Heart left ventricle (tissue), 16 donors: Measurements from ENCODE around the gene KLK7. TPM values are rescaled to one million over a fixed set of nuclear protein-coding genes. Genes with fewer than 3 reads are reported as not detected.
"Not testable (repeated sequence)": the region's sequence is repeated elsewhere in the genome, so short reads cannot be mapped to it uniquely, and the experiment has no call there.

Experiments
- ATAC-seq, 4 donors: fragments of 200-7000 bp; cut with Tn5 transposase; one replicate each; pipeline ENCODE4 v1.9.1; 2020 to 2022; ENCODE audit warnings: moderate library complexity in 4 of 4, mild to moderate bottlenecking in 3 of 4, moderate number of reproducible peaks in 1 of 4
- DNase-seq, 5 donors: peaks; one replicate each; pipeline ENCODE4 v3.0.0-alpha.2; 2020
- H3K27ac ChIP-seq, 12 donors: fragments of 200-600 bp; sonication (generic) in 4 of 12; one replicate each; pipeline versions ENCODE4 v1.5.0 to v1.8.0; 2016 to 2022; ENCODE audit warnings: mild to moderate bottlenecking in 2 of 12
- H3K27me3 ChIP-seq, 9 donors: fragments of 200-600 bp; sonication (generic) in 2 of 9; one replicate each; pipeline versions ENCODE4 v1.5.1 to v1.8.0; 2016 to 2022; ENCODE audit warnings: mild to moderate bottlenecking in 3 of 9
- H3K36me3 ChIP-seq, 9 donors: fragments of 200-600 bp; sonication (generic) in 2 of 9; one replicate each; pipeline versions ENCODE4 v1.5.0 to v1.8.0; 2018 to 2022; ENCODE audit warnings: mild to moderate bottlenecking in 2 of 9
- H3K4me1 ChIP-seq, 12 donors: fragments of 200-600 bp; sonication (generic) in 4 of 12; one replicate each; pipeline versions ENCODE4 v1.5.0 to v1.8.0; 2016 to 2022; ENCODE audit warnings: mild to moderate bottlenecking in 3 of 12
- H3K4me3 ChIP-seq, 12 donors: fragments of 200-600 bp; sonication (generic) in 4 of 12; one replicate each; pipeline versions ENCODE4 v1.5.0 to v1.8.0; 2017 to 2022; ENCODE audit warnings: mild to moderate bottlenecking in 9 of 12, moderate library complexity in 4 of 12
- H3K9me3 ChIP-seq, 12 donors: fragments of 200-600 bp; sonication (generic) in 4 of 12; one replicate each; pipeline versions ENCODE4 v1.5.0 to v1.8.0; 2016 to 2022; ENCODE audit warnings: mild to moderate bottlenecking in 1 of 12
- CTCF ChIP-seq, 12 donors: fragments of 200-600 bp; sonication (generic) in 4 of 12; IDR thresholded peaks; one replicate each; pipeline versions ENCODE4 v1.5.0 to v1.8.0; 2018 to 2022; ENCODE audit warnings: antibody characterized with exemption in 12 of 12, mild to moderate bottlenecking in 5 of 12
- POLR2A ChIP-seq, 2 donors: fragments of 450-650 bp; IDR thresholded peaks; one replicate each; pipeline ENCODE4 v1.6.1; 2017; ENCODE audit warnings: antibody characterized with exemption in 2 of 2, mild to moderate bottlenecking in 2 of 2, moderate library complexity in 2 of 2
- WGBS, 4 donors: extraction: QIAGEN DNeasy Blood & Tissue Kit in 2 of 4; methylation state at CpG; one replicate each; pipeline versions ENCODE4 v1.1.5 to v1.1.7; 2013 to 2018; 5-methylcytosine and 5-hydroxymethylcytosine counted together
- intact Hi-C, 10 donors: fragments of 100-400 bp; cut with DNase I; formaldehyde crosslinking; loops; one replicate each; pipeline versions ENCODE4 v1.11.1 to v1.14.2; 2022
- polyA plus RNA-seq, 2 donors: library from polyadenylated mRNA; stranded (reverse); fragments of 200-250 nt; gene quantifications; one replicate each; pipeline ENCODE4 v1.2.3, GENCODE V29; 2013
- total RNA-seq, 9 donors: library from RNA; depleted of rRNA in 2 of 9; stranded (reverse); fragments of >200 nt in 2 of 9; fragmentation: NEBNext Ultra II Directional in 3 of 9; extraction: Animal tissue kit (Norgen Biotek cat#: 25700) in 3 of 9; gene quantifications; one replicate each; pipeline versions ENCODE4 v1.1.0 to v1.2.4, GENCODE V29; 2016 to 2023
- donor health status: ischemic (EF 13 %, LVEDD 7.1; RV severe dilation, severe dysfunction).
- donor health status: healthy with polysubstance abuse.
- donor health status: DM: no; HTN: yes; CAD: no.
- donor health status: DM: no; HTN: no; CAD: no.
- donor health status: ischemic (EF 25% LVEDD 6.9; RV normal size, moderate dysfunction).
- donor health status: ischemic (EF 25% LVEDD 5.7; RV mildly dilated, moderate dysfunction).
- donor health status: healthy.
- donor health status: DM: yes; HTN: yes; CAD: no.
- donor health status: ischemic (EF 35%, LVEDD 5.7; RV mildly dilated, moderate dysfunction).
- donor health status: nonischemic (EF 11% LVEDD 7.7; RV severe dilation, severe dysfunction).
- donor health status: DM: yes; HTN: yes; CAD: no.
- donor health status: PGD.
- donor health status: ischemic (EF 29% LVEDD 5.4; RV normal size, mild dysfunction).
- donor health status: nonischemic (EF 23%, LVEDD 6.1; RV moderate dilation, normal function).

The KLK7 gene
- total and polyA plus RNA-seq, 11 donors = 4.1 TPM; not detected in 10

- Histone ChIP-seq H3K27me3 (peaks cover 0 to 34% (median 5%) of the 10 kb centered on the region in 9 donors), H3K9me3 (no peaks in the 10 kb centered on the region), H3K4me3 (no peak overlapping the region), H3K27ac (no peak overlapping the region), H3K36me3 (no peaks in the 10 kb centered on the region), H3K4me1 (no peaks in the 10 kb centered on the region)
- DNase-seq = no peak
- WGBS, 4 donors = 12 to 19% (median 14%) methylated on average over 8 of the region's 8 CpGs
- no peak for ATAC-seq
- intact Hi-C loops = no loop called here
- TF ChIP-seq CTCF (IDR thresholded peaks at IDR 0.05) (no peak), POLR2A (IDR thresholded peaks at IDR 0.05) (no peak)
These were observed 8.0 kb downstream of the KLK7 start for GRCh38 chr19:50975766-50976165.

- Histone ChIP-seq H3K27ac (no peak overlapping the region), H3K4me3 (no peak overlapping the region), H3K36me3 (no peaks in the 10 kb centered on the region), H3K9me3 (no peaks in the 10 kb centered on the region), H3K27me3 (peaks cover 0 to 40% (median 5%) of the 10 kb centered on the region in 9 donors), H3K4me1 (no peaks in the 10 kb centered on the region)
- ATAC-seq (no peak), DNase-seq (no peak)
- no peak for TF ChIP-seq POLR2A (IDR thresholded peaks at IDR 0.05)
- intact Hi-C loops = no loop called here
- WGBS, 4 donors = 47 to 51% (median 50%) methylated on average over 2 to 9 of the region's 9 CpGs
These were observed 8.8 kb downstream of the KLK7 start for GRCh38 chr19:50974702-50975556.

GRCh38 chr19:50972795-50973376 lies 10.8 kb downstream of the KLK7 start:
- no peaks in the 10 kb centered on the region for H3K9me3 ChIP-seq
- intact Hi-C loops = no loop called here
- peaks cover 4 to 51% (median 9%) of the 10 kb centered on the region in 9 donors for H3K27me3 ChIP-seq
- 75 to 82% (median 77%) methylated on average over 9 of the region's 9 CpGs for WGBS, 4 donors
- H3K36me3 ChIP-seq = no peaks in the 10 kb centered on the region
- ATAC-seq (no peak), DNase-seq (no peak)
- no peak overlapping the region for H3K4me3 ChIP-seq
- no peak overlapping the region for H3K27ac ChIP-seq
- H3K4me1 ChIP-seq = no peaks in the 10 kb centered on the region
- TF ChIP-seq POLR2A (IDR thresholded peaks at IDR 0.05) = no peak
- TF ChIP-seq CTCF (IDR thresholded peaks at IDR 0.05) = no peak

- ATAC-seq, intact Hi-C loops: not testable (repeated sequence)
These were observed 13.9 kb downstream of the KLK7 start for GRCh38 chr19:50969810-50970209.

GRCh38 chr19:50969413-50969760 lies 14.3 kb downstream of the KLK7 start, which contains the start of gene KLK6:
TSS of gene KLK6 (minus strand) at chr19:50969591. CDS start at chr19:50968104, 1,487 bp downstream.
- ATAC-seq = no peak
- no peaks in the 10 kb centered on the region for H3K36me3 ChIP-seq
- no peaks in the 10 kb centered on the region for H3K4me1 ChIP-seq
- no peak for TF ChIP-seq CTCF (IDR thresholded peaks at IDR 0.05)
- TF ChIP-seq POLR2A (IDR thresholded peaks at IDR 0.05) = no peak
- 65 to 74% (median 71%) methylated on average over 10 to 19 of the region's 19 CpGs for WGBS, 4 donors
- intact Hi-C loops = no loop called here
- H3K9me3 ChIP-seq = no peaks in the 10 kb centered on the region
- peaks cover 0 to 45% (median 9%) of the 10 kb centered on the region in 9 donors for H3K27me3 ChIP-seq
- DNase-seq = no peak
- H3K4me3 ChIP-seq = no peak within 1 kb of the TSS
- H3K27ac ChIP-seq = no peak within 1 kb of the TSS

More at GRCh38 chr19:50969810-50970209, 13.9 kb downstream of the KLK7 start:
- WGBS, 4 donors = 67 to 79% (median 71%) methylated on average over 3 of the region's 3 CpGs
- H3K27ac ChIP-seq, H3K4me1 ChIP-seq, DNase-seq, H3K9me3 ChIP-seq, H3K4me3 ChIP-seq, H3K36me3 ChIP-seq: not testable (repeated sequence)
- H3K27me3 ChIP-seq = peaks cover 0 to 45% (median 9%) of the 10 kb centered on the region in 9 donors
